Measurements from ENCODE around the gene SLC35C1.
"Not testable (repeated sequence)": the region's sequence is repeated elsewhere in the genome, so short reads cannot be mapped to it uniquely, and the experiment has no call there.

SLC35C1 gene

GRCh38 chr11:45791524-45791923 is 13.4 kb upstream of the SLC35C1 start:
- no peak for DNase-seq

- peak; percentile 41 for DNase-seq
These were observed 10.8 kb upstream of the SLC35C1 start for GRCh38 chr11:45794169-45794568.

GRCh38 chr11:45795379-45795778 is 9.6 kb upstream of the SLC35C1 start:
- no peak for DNase-seq

- DNase-seq: no peak
These were observed 8.5 kb upstream of the SLC35C1 start for GRCh38 chr11:45796461-45796861.

GRCh38 chr11:45798793-45799441 is 6.0 kb upstream of the SLC35C1 start:
- no peak for DNase-seq

GRCh38 chr11:45799562-45799961 is 5.4 kb upstream of the SLC35C1 start:
- DNase-seq: no peak

GRCh38 chr11:45800261-45800660 is 4.7 kb upstream of the SLC35C1 start:
- DNase-seq: no peak

GRCh38 chr11:45801723-45802315 is 3.1 kb upstream of the SLC35C1 start:
- no peak for DNase-seq

GRCh38 chr11:45802531-45803317 is 2.2 kb upstream of the SLC35C1 start:
- no peak for DNase-seq

GRCh38 chr11:45803971-45804760 is 783 bp upstream of the SLC35C1 start:
- peak; percentile 72 for DNase-seq

- no peak for DNase-seq
These were observed 539 bp downstream of the SLC35C1 start for GRCh38 chr11:45805305-45806071.

GRCh38 chr11:45806072-45806933 is 1.4 kb downstream of the SLC35C1 start:
- DNase-seq: no peak

- DNase-seq: no peak
These were observed 2.2 kb downstream of the SLC35C1 start for GRCh38 chr11:45806937-45807791.

GRCh38 chr11:45807792-45808238 is 2.9 kb downstream of the SLC35C1 start:
- DNase-seq: no peak

GRCh38 chr11:45808427-45808826 is 3.5 kb downstream of the SLC35C1 start:
- DNase-seq: not testable (repeated sequence)

- no peak for DNase-seq
These were observed 4.8 kb downstream of the SLC35C1 start for GRCh38 chr11:45809456-45810395.

GRCh38 chr11:45810431-45811108 is 5.6 kb downstream of the SLC35C1 start:
- no peak for DNase-seq

- DNase-seq: no peak
These were observed 6.1 kb downstream of the SLC35C1 start for GRCh38 chr11:45811109-45811435.
